Stimulated activated CD4-positive, alpha-beta T cell treated with anti-CD3 and anti-CD28 coated beads, Interleukin-1b, Interleukin-23, amount 100 ng/mL, for 4 hours (primary cell): ENCODE data around the gene TAF11L14.
"Not testable (repeated sequence)": the region's sequence is repeated elsewhere in the genome, so short reads cannot be mapped to it uniquely, and the experiment has no call there.

Experiments
- DNase-seq, 2 donors: peaks; one replicate each; pipeline ENCODE4 v3.0.0-alpha.2; 2020; ENCODE audit warnings: low read depth in 2 of 2

The TAF11L14 gene

GRCh38 chr5:17634160-17634559 is at the start of gene TAF11L14:
TAF11L14 (plus strand) TSS chr5:17634460.
- DNase-seq = no peak

- not testable (repeated sequence) for DNase-seq
Measured at GRCh38 chr5:17585658-17586057, 48.6 kb upstream of the TAF11L14 start, which contains the start of gene TAF11L7. TAF11L7 (minus strand) TSS chr5:17585758.

DNA sequence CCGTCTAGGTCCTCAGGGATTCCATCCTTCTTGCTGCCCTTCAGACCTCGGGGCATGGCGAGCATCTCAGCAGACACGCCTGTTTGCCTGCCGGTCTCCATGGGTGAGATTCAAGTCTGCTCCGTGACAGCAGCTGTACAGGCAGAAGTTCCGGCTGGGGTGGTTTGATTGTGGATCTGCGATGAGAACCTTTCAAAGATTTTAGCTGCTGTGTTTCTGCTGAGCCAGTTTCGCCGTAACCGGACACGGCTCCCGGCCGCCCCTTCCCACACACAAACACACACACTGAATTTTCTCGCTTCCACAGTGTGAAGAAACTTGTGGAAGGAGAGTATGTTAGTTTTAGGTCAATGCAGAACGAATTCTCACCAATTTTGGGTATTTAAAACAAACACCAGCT is 43.4 kb upstream of the TAF11L14 start, which contains the start of gene TAF11L8:
TAF11L8 (minus strand) TSS at position 101 of the 400 bp plus-strand sequence.
- DNase-seq = not testable (repeated sequence)

GRCh38 chr5:17594255-17594654 is 40.0 kb upstream of the TAF11L14 start, which contains the start of gene TAF11L9:
TAF11L9 (minus strand) TSS chr5:17594394.
- not testable (repeated sequence) for DNase-seq

GRCh38 chr5:17597728-17598127 is 36.5 kb upstream of the TAF11L14 start, which contains the start of gene TAF11L10:
TAF11L10 (minus strand) TSS chr5:17597828.
- not testable (repeated sequence) for DNase-seq

GRCh38 chr5:17603880-17604279 is 30.4 kb upstream of the TAF11L14 start, which contains the start of gene TAF11L11:
TAF11L11 (plus strand) TSS chr5:17604183.
- not testable (repeated sequence) for DNase-seq

DNA sequence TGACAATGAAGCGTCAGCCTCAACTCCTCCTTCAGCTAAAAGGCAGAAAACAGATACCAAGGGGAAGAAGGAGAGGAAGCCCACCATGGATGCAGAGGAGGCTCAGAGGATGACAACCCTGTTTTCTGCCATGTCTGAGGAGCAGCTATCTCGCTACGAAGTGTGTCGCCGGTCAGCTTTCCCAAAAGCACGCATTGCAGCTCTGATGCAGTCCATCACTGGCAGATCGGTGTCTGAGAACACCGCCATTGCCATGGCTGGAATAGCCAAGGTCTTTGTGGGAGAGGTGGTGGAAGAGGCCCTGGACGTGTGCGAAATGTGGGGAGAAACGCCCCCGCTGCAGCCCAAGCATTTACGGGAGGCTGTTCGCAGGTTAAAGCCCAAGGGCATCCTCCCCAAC is 29.3 kb upstream of the TAF11L14 start:
- DNase-seq = no peak

GRCh38 chr5:17607461-17607860 is 26.8 kb upstream of the TAF11L14 start:
- DNase-seq = not testable (repeated sequence)

- DNase-seq = not testable (repeated sequence)
Measured at GRCh38 chr5:17610092-17610491, 24.2 kb upstream of the TAF11L14 start, which contains the start of gene TAF11L12. TAF11L12 (plus strand) TSS chr5:17610392.

DNA sequence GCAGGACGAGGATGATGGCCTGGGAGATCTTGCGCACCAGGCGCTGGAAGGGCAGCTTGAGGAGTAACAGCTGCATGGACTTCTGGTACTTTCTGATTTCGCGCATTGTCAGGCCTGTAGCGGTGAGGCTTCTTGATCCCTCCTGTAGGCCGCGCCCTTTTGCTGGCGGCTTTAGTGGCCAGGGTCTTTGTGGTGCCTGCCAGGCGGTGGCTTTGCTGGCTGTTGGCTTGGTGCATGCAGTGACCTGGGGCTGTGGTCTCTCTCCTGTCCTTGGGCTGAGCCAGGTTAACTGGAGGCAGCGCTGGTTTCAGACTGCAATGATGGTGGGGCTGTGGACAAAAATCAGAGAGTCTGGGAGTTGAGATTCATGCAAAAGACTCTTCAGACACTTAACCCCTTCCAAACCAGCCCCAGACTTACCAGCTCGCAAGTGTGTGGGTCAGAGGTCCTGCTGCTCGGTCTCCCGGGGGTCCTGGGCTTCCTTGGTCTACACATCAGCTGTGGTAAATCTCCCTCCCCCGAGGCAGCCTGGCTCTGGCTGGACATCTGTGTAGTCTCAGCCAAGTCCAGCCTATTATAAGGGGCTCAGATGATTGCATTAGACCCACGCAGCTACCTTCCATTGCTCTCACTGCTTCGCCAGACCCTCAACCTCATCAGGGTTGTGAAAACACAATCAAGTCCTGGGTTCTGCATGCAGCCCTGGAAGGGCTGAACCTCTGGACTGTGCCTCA is 19.2 kb upstream of the TAF11L14 start:
- DNase-seq = no peak

- DNase-seq = no peak
Measured at GRCh38 chr5:17619354-17619753, 14.9 kb upstream of the TAF11L14 start.

GRCh38 chr5:17620627-17621026 is 13.6 kb upstream of the TAF11L14 start:
- DNase-seq = no peak

GRCh38 chr5:17625686-17626085 is 8.6 kb upstream of the TAF11L14 start:
- DNase-seq = no peak

DNA sequence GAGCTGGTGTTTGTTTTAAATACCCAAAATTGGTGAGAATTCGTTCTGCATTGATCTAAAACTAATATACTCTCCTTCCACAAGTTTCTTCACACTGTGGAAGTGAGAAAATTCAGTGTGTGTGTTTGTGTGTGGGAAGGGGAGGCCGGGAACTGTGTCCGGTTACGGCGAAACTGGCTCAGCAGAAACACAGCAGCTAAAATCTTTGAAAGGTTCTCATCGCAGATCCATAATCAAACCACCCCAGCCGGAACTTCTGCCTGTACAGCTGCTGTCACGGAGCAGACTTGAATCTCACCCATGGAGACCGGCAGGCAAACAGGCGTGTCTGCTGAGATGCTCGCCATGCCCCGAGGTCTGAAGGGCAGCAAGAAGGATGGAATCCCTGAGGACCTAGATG is 2.5 kb upstream of the TAF11L14 start, which contains the start of gene TAF11L13:
TAF11L13 (plus strand) TSS at position 301 of the 400 bp plus-strand sequence.
- DNase-seq = not testable (repeated sequence)

DNA sequence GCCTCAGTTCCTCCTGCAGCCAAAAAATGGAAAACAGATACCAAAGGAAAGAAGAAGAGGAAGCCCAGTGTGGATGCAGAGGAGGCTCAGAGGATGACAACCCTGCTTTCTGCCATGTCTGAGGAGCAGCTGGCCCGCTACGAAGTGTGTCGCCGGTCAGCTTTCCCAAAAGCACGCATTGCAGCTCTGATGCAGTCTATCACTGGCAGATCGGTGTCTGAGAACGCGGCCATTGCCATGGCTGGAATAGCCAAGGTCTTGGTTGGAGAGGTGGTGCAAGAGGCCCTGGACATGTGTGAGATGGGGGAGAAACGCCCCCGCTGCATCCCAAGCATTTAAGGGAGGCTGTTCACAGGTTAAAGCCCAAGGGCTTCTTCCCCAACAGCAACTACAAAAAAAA is 15.0 kb downstream of the TAF11L14 start:
- DNase-seq = not testable (repeated sequence)

DNA sequence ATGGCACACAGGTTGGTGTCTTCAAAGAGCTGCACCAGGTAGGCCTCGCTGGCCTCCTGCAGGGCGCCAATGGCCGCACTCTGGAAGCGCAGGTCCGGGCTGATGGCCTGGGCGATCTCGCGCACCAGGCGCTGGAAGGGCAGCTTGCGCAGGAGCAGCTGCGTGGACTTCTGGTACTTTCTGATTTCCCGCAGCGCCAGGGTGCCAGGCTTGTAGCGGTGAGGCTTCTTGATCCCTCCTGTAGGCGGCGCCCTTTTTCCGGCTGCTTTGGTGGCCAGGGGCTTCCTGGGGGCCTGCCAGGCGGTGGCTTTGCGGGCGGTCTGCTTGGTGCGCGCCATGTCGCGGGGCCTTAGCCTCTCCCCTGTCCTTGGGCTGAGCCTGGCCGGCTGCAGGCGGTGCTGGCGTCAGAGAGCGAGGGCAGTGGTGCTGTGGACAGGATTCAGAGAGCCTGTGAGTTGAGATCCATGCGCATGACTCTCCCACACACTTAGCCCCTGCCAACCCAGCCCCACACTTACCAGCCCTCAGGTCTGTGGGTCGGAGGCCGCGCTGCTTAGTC is 21.0 kb downstream of the TAF11L14 start:
- DNase-seq = not testable (repeated sequence)

- DNase-seq = no peak
Measured at GRCh38 chr5:17655921-17656320, 21.7 kb downstream of the TAF11L14 start.

- no peak for DNase-seq
Measured at GRCh38 chr5:17663182-17663581, 28.9 kb downstream of the TAF11L14 start.

- no peak for DNase-seq
Measured at GRCh38 chr5:17665836-17666235, 31.6 kb downstream of the TAF11L14 start.

DNA sequence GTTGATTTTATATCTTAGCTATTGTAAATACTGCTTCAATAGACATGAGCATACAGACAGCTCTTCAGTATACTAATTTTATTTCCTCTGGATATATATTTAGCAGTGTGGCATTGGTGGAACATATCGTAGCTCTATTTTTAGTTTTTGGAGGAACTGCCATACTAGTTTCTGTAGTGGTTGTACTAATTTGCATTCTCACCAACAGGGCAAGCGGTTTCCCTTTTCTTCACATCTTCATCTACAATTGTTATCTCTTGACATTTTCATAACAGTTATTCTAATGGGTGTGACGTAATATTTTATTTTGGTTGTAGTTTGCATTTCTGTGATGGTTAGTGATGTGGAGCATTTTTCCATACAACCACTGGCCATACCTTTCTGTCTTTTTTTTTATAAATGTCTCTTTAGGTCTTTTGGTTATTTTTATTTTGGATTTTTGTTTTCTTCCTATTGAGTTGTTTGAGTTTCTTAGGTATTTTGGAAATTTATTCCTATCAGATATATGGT is 32.5 kb downstream of the TAF11L14 start:
- no peak for DNase-seq

- DNase-seq = no peak
Measured at GRCh38 chr5:17670353-17670752, 36.1 kb downstream of the TAF11L14 start.

GRCh38 chr5:17678751-17679324 is 44.6 kb downstream of the TAF11L14 start:
- no peak for DNase-seq
